K562 (cell line): ENCODE results near the gene ADGRA1. TPM values are rescaled to one million over a fixed set of nuclear protein-coding genes. Genes with fewer than 3 reads are reported as not detected.

Experiments
- ATAC-seq: fragments of 200-7000 bp; cut with Tn5 transposase; 3 replicates; pipeline ENCODE4 v1.9.1; 2020; ENCODE audit warnings: moderate library complexity
- Bru-seq: library from RNA; stranded (reverse); fragments of 400-500 nt; gene quantifications from one replicate; lab custom pipeline; 2021; lab: Mats Ljungman, UMichigan
- BruChase-seq, 2 experiments: library from RNA; stranded (reverse); fragments of 400-500 nt; gene quantifications; one replicate each; lab custom pipeline; 2021; lab: Mats Ljungman, UMichigan
- BruUV-seq: library from RNA; stranded (reverse); fragments of 400-500 nt; replicated peaks from 2 replicates; lab custom pipeline; 2021; lab: Mats Ljungman, UMichigan
- CTCF ChIA-PET: fragments of 300-600 bp; formaldehyde crosslinking; extraction: SDS; loops from one replicate; lab custom pipeline; 2021; ENCODE audit warnings: low intra/inter-chr PET ratio; lab: Yijun Ruan, JAX
- POLR2A ChIA-PET: fragments of 300-600, 350-650 bp; sonication (Branson Sonifier 250); formaldehyde crosslinking; extraction: SDS; loops from one replicate; lab custom pipeline; 2021; ENCODE audit warnings: antibody characterized with exemption, inconsistent platforms; lab: Yijun Ruan, JAX
- DNase-seq, 4 experiments: peaks; one replicate each; pipeline versions ENCODE4 v3.0.0 to v3.0.0-alpha.2; 2011 to 2018; ENCODE audit warnings: low spot score in 3 of 4, mixed read lengths in 3 of 4; ENCODE audit errors: extremely low read depth in 1 of 4
- FAIRE-seq: peaks from 2 replicates; lab custom pipeline; 2011; peaks lifted over from hg19 to GRCh38; lab: Jason Lieb, UNC
- H2AFZ ChIP-seq: 2 replicates; pipeline ENCODE4 v1.6.0; 2011; ENCODE audit warnings: low read depth, low read length, control low read depth, inconsistent platforms
- H3K27ac ChIP-seq: fragments of 200-600 bp; 3 replicates; pipeline ENCODE4 v1.8.0; 2011; ENCODE audit warnings: low read depth, mild to moderate bottlenecking, control low read depth, inconsistent platforms, low read length, moderate library complexity, mixed read lengths; ENCODE audit errors: extremely low read depth
- H3K27me3 ChIP-seq, 2 experiments: fragments of 300-600 bp in 1 of 2; 2 replicates in 1 of 2; 3 replicates in 1 of 2; pipeline versions ENCODE4 v1.6.0 to v1.8.0; 2011; ENCODE audit warnings: inconsistent platforms in 2 of 2, low read length in 2 of 2, mild to moderate bottlenecking in 1 of 2, mixed read lengths in 1 of 2, moderate library complexity in 1 of 2; ENCODE audit not compliant: control insufficient read depth in 2 of 2, insufficient read depth in 2 of 2
- H3K36me3 ChIP-seq: fragments of 300-600 bp; 3 replicates; pipeline ENCODE4 v1.8.0; 2011; ENCODE audit warnings: mild to moderate bottlenecking, low read length, inconsistent platforms; ENCODE audit not compliant: control insufficient read depth, insufficient read depth
- H3K4me1 ChIP-seq, 2 experiments: fragments of 200-600 bp in 1 of 2; replicated peaks in 1 of 2; 2 replicates in 1 of 2; 3 replicates in 1 of 2; pipeline versions ENCODE4 v1.5.1 to v1.8.0; 2011; ENCODE audit warnings: inconsistent platforms in 2 of 2, low read length in 2 of 2, mild to moderate bottlenecking in 1 of 2, mixed read lengths in 1 of 2, moderate library complexity in 1 of 2; ENCODE audit not compliant: control insufficient read depth in 2 of 2, insufficient read depth in 2 of 2
- H3K4me2 ChIP-seq: 2 replicates; pipeline ENCODE4 v1.6.1; 2011; ENCODE audit warnings: low read length, control low read depth, inconsistent platforms, mixed read lengths; ENCODE audit not compliant: insufficient read depth
- H3K4me3 ChIP-seq: fragments of 200-600 bp; sonication (generic), shearing (Covaris generic); 2 replicates; pipeline ENCODE4 v1.5.1; 2016; ENCODE audit warnings: control low read depth, inconsistent platforms
- H3K79me2 ChIP-seq: fragments of 200-600 bp; 3 replicates; pipeline ENCODE4 v1.8.0; 2011; ENCODE audit warnings: low read length, inconsistent platforms; ENCODE audit not compliant: control insufficient read depth, insufficient read depth
- H3K9ac ChIP-seq, 2 experiments: 2 replicates each; pipeline versions ENCODE4 v1.6.0 to v1.6.1; 2011; ENCODE audit warnings: low read depth in 2 of 2, low read length in 2 of 2, control low read depth in 1 of 2, inconsistent platforms in 1 of 2, mild to moderate bottlenecking in 1 of 2, mixed read lengths in 1 of 2; ENCODE audit not compliant: insufficient read depth in 1 of 2
- H3K9me1 ChIP-seq: one replicate; pipeline ENCODE4 v1.6.0; 2011; ENCODE audit warnings: inconsistent platforms, mild to moderate bottlenecking, low read length, moderate library complexity; ENCODE audit not compliant: control insufficient read depth, insufficient read depth
- H3K9me3 ChIP-seq: replicated peaks from 2 replicates; pipeline ENCODE4 v1.5.1; 2011; ENCODE audit warnings: low read depth, low read length, inconsistent platforms; ENCODE audit not compliant: control insufficient read depth, insufficient read depth
- H4K20me1 ChIP-seq: replicated peaks from 2 replicates; pipeline ENCODE4 v1.6.1; 2011; ENCODE audit warnings: low read length, inconsistent platforms, mixed read lengths; ENCODE audit not compliant: control insufficient read depth, insufficient read depth
- ILF3 ChIP-seq: fragments of 450-650 bp; IDR thresholded peaks from 2 replicates; pipeline ENCODE4 v1.6.1; 2018; ENCODE audit warnings: antibody characterized with exemption, mild to moderate bottlenecking, moderate library complexity, borderline replicate concordance
- KDM5B ChIP-seq: fragments of 200-600 bp; sonication (generic); IDR thresholded peaks from 2 replicates; pipeline ENCODE4 v1.6.1; 2012; ENCODE audit warnings: low read depth, mild to moderate bottlenecking, moderate library complexity, low read length, control low read depth, inconsistent platforms; ENCODE audit not compliant: insufficient replicate concordance
- MIER1 ChIP-seq: fragments of 450-650 bp; IDR thresholded peaks from 2 replicates; pipeline ENCODE4 v1.6.1; 2016; ENCODE audit warnings: antibody characterized with exemption, mild to moderate bottlenecking, low read depth
- NCOA1 ChIP-seq: fragments of 450-650 bp; IDR thresholded peaks from 2 replicates; pipeline ENCODE4 v1.6.1; 2016; ENCODE audit warnings: low read depth
- POLR2H ChIP-seq: IDR thresholded peaks from 2 replicates; pipeline ENCODE4 v1.6.1; 2016; ENCODE audit warnings: missing genetic modification characterization, low read depth, mild to moderate bottlenecking, control low read depth, missing compliant biosample characterization, moderate library complexity
- RB1 ChIP-seq: fragments of 450-650 bp; IDR thresholded peaks from 2 replicates; pipeline ENCODE4 v1.6.1; 2017; ENCODE audit warnings: low read depth, mild to moderate bottlenecking
- RNF2 ChIP-seq: sonication (generic); IDR thresholded peaks from 2 replicates; pipeline ENCODE4 v1.6.1; 2016
- SMARCE1 ChIP-seq: fragments of 450-650 bp; IDR thresholded peaks from 2 replicates; pipeline ENCODE4 v1.7.1; 2016; ENCODE audit warnings: mild to moderate bottlenecking
- SNIP1 ChIP-seq: fragments of 450-650 bp; IDR thresholded peaks from 2 replicates; pipeline ENCODE4 v1.7.1; 2017; ENCODE audit warnings: low read depth, mild to moderate bottlenecking
- ZFX ChIP-seq: sonication (generic); formaldehyde crosslinking; IDR thresholded peaks from 2 replicates; pipeline ENCODE4 v1.8.0; 2022; ENCODE audit warnings: mild to moderate bottlenecking, missing genetic modification reagents, moderate library complexity
- ZNF354B ChIP-seq: fragments of 250-450 bp; sonication (Bioruptor Pico); IDR thresholded peaks from 2 replicates; pipeline ENCODE4 v1.4.0; 2020
- WGBS: fragments of 100-300 bp; shearing (Covaris generic); methylation state at CpG from one replicate; pipeline ENCODE4 v1.1.6; 2016; ENCODE audit warnings: low coverage, mixed read lengths; ENCODE audit not compliant: insufficient coverage; ENCODE audit errors: missing lambda C conversion rate; 5-methylcytosine and 5-hydroxymethylcytosine counted together
- in situ Hi-C: fragments of 300-500 bp; cut with MboI; formaldehyde crosslinking; loops from 4 replicates; pipeline ENCODE4 v1.15.0; 2018; ENCODE audit warnings: inconsistent platforms, mixed read lengths
- intact Hi-C: fragments of 100-400 bp; cut with micrococcal nuclease; formaldehyde crosslinking; loops from 2 replicates; pipeline ENCODE4 v1.14.2; 2022
- long read RNA-seq, 3 experiments: library from polyadenylated mRNA in 2 of 3; library from RNA in 1 of 3; unstranded in 2 of 3; stranded (forward) in 1 of 3; transcript quantifications; one replicate each; pipeline ENCODE4 v2.0.0, GENCODE V29; 2019 to 2022
- polyA minus RNA-seq, 3 experiments: library from RNA; depleted of rRNA, polyadenylated mRNA; stranded (reverse); fragments of >200 nt; gene quantifications; 2 replicates each; pipeline ENCODE4 v1.2.3, GENCODE V29; 2011
- polyA plus RNA-seq, 8 experiments: library from polyadenylated mRNA; depleted of rRNA in 4 of 8; stranded (reverse) in 5 of 8; unstranded in 3 of 8; fragments of >200 nt; fragmentation: Nextera tagmentation in 2 of 8; fragmentation: Illumina TruSeq in 1 of 8; extraction: Ambion mirVana in 2 of 8; extraction: Trizol in 1 of 8; gene quantifications; 2 replicates each; pipeline versions ENCODE4 v1.2.1 to v1.2.3, GENCODE V29; 2011 to 2014; ENCODE audit warnings: inconsistent platforms in 1 of 8, missing spikeins in 1 of 8
- total RNA-seq, 7 experiments: library from RNA; depleted of rRNA in 6 of 7; stranded (reverse); fragments of >200 nt in 6 of 7; fragmentation: Illumina TruSeq in 2 of 7; extraction: Trizol in 2 of 7; gene quantifications; 2 replicates each; pipeline versions ENCODE4 v1.2.1 to v1.2.3, GENCODE V29; 2011 to 2021; ENCODE audit warnings: low replicate concordance in 1 of 7
- TF ChIP-seq, protein P1 (sequence below): IDR thresholded peaks from 2 replicates; pipeline ENCODE4 v1.6.1; 2016; ENCODE audit warnings: missing genetic modification characterization, missing compliant biosample characterization
- TF ChIP-seq, protein P2 (sequence below): sonication (generic); formaldehyde crosslinking; IDR thresholded peaks from 2 replicates; pipeline ENCODE4 v1.8.0; 2022; ENCODE audit warnings: mild to moderate bottlenecking, low read depth, missing genetic modification reagents
- TF ChIP-seq, protein P3 (sequence below): sonication (generic); formaldehyde crosslinking; IDR thresholded peaks from 2 replicates; pipeline ENCODE4 v1.8.1; 2023; ENCODE audit warnings: mild to moderate bottlenecking, missing genetic modification reagents, moderate library complexity

ADGRA1 gene, protein sequence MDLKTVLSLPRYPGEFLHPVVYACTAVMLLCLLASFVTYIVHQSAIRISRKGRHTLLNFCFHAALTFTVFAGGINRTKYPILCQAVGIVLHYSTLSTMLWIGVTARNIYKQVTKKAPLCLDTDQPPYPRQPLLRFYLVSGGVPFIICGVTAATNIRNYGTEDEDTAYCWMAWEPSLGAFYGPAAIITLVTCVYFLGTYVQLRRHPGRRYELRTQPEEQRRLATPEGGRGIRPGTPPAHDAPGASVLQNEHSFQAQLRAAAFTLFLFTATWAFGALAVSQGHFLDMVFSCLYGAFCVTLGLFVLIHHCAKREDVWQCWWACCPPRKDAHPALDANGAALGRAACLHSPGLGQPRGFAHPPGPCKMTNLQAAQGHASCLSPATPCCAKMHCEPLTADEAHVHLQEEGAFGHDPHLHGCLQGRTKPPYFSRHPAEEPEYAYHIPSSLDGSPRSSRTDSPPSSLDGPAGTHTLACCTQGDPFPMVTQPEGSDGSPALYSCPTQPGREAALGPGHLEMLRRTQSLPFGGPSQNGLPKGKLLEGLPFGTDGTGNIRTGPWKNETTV
- total RNA-seq (2011; cell fraction: chromatin; rRNA removed; ENCODE audit: low replicate concordance): 0.14 TPM in 1 of 2 replicates, not detected in the other
- total RNA-seq (2011; cell fraction: nucleolus; rRNA removed): not detected in 2 replicates
- not detected in 2 replicates for total RNA-seq (2011; cell fraction: nucleoplasm; rRNA removed)
- total RNA-seq (2014; rRNA removed): not detected in 2 replicates
- total RNA-seq (2014; rRNA removed; fragmentation: Illumina TruSeq; extraction: Trizol): not detected in 2 replicates
- total RNA-seq (2015; rRNA removed; fragmentation: Illumina TruSeq; extraction: Trizol): not detected in 2 replicates
- not detected in 2 replicates for total RNA-seq (2021)
- polyA plus RNA-seq (2011; rRNA removed): not detected in 2 replicates
- 0.01 TPM in 1 of 2 replicates, not detected in the other for polyA plus RNA-seq (2011; cell fraction: cytosol; rRNA removed)
- not detected in 2 replicates for polyA plus RNA-seq (2011; cell fraction: nucleus; rRNA removed)
- not detected in 2 replicates for polyA plus RNA-seq (2012)
- polyA plus RNA-seq (2014; fragmentation: Illumina TruSeq; extraction: Trizol): not detected in 2 replicates
- not detected for polyA plus RNA-seq (2014; fragmentation: Nextera tagmentation; extraction: Ambion mirVana)
- polyA plus RNA-seq (2014; rRNA removed): not detected in 2 replicates
- polyA minus RNA-seq (2011; rRNA and poly(A)+ RNA removed): 0.15 TPM in 1 of 2 replicates, not detected in the other
- not detected in 2 replicates for polyA minus RNA-seq (2011; cell fraction: cytosol; rRNA and poly(A)+ RNA removed)
- not detected in 2 replicates for polyA minus RNA-seq (2011; cell fraction: nucleus; rRNA and poly(A)+ RNA removed)
- Bru-seq, nascent RNA: not detected
- not detected for BruChase-seq, experiment 1, labeled RNA remaining after a 2-hour chase
- not detected for BruChase-seq, experiment 2, labeled RNA remaining after a 6-hour chase
- long read RNA-seq, experiment 1: 0 reads
- long read RNA-seq, experiment 2: 0 reads
- long read RNA-seq, experiment 3: 0 reads

DNA sequence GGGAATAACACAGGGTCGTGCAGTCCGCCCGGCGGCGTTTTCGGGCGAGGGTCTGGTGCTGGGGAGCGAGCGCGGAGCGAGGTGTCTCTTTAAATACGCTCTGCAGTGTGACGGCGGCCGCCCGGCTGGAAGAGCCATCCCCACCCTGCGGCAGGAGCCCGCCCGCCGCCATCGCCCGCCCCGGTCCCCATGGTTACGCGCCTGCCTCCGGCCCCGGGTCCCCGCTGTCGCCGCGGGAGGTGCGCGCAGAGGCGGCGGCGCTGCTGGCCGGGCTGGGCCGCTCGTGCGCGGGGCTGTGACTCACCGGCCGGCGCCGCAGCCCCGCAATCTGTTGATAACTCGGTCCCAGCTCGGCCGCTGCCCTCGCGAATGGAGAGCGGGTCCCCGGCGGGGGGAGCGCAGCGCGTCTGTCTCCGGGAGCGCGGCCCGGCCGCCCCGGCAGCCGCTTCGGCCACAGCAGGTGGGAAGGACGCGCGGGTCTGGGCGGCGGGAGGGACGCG is at the start of gene ADGRA1:
Gene ADGRA1 (plus strand): TSS at position 246 of the 500 bp plus-strand sequence. CDS start 986 bp downstream, outside the sequence.
- Histone ChIP-seq H2AFZ (no peak within 1 kb of the TSS), H3K4me1 (peaks cover 0 to 7% of the 10 kb centered on the region in 2 experiments; a peak in 1 of 5 replicates), H3K79me2 (no peaks in the 10 kb centered on the region), H3K9me3 (no peaks in the 10 kb centered on the region), H3K4me2 (no peak within 1 kb of the TSS), H3K4me3 (no peak within 1 kb of the TSS), H3K27me3 (peaks cover 0 to 75% of the 10 kb centered on the region in 2 experiments; a peak in 2 of 5 replicates), H3K9ac (no peak within 1 kb of the TSS), H3K27ac (no peak within 1 kb of the TSS), H3K9me1 (no peaks in the 10 kb centered on the region), H4K20me1 (0 out of 2 replicates have a peak, but pooled peaks cover 6% of the 10 kb centered on the region), H3K36me3 (no peaks in the 10 kb centered on the region)
- in situ Hi-C loops (no loop called here), intact Hi-C loops (no loop called here)
- DNase-seq (peak in 3 of 4 experiments; percentile 15 to 20 (median 18)), FAIRE-seq (no peak), ATAC-seq (peak; percentile 64; the same call in 2 of the 3 replicates)
- no TSS peak for BruUV-seq
- WGBS: 4% methylated on average over 9 of the region's 72 CpGs
- ChIA-PET POLR2A (no interaction called here), CTCF (no interaction called here)
- no peak for TF ChIP-seq SNIP1
- TF ChIP-seq ZFX (CRISPR knock-in tag): no peak
- TF ChIP-seq, protein P1, sequence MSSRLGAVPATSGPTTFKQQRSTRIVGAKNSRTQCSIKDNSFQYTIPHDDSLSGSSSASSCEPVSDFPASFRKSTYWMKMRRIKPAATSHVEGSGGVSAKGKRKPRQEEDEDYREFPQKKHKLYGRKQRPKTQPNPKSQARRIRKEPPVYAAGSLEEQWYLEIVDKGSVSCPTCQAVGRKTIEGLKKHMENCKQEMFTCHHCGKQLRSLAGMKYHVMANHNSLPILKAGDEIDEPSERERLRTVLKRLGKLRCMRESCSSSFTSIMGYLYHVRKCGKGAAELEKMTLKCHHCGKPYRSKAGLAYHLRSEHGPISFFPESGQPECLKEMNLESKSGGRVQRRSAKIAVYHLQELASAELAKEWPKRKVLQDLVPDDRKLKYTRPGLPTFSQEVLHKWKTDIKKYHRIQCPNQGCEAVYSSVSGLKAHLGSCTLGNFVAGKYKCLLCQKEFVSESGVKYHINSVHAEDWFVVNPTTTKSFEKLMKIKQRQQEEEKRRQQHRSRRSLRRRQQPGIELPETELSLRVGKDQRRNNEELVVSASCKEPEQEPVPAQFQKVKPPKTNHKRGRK (tag): no peak
- no peak for TF ChIP-seq SMARCE1
- TF ChIP-seq ILF3: no peak
- TF ChIP-seq RB1: no peak
- no peak for TF ChIP-seq NCOA1
- no peak for TF ChIP-seq KDM5B
- no peak for TF ChIP-seq RNF2
- TF ChIP-seq, protein P2, sequence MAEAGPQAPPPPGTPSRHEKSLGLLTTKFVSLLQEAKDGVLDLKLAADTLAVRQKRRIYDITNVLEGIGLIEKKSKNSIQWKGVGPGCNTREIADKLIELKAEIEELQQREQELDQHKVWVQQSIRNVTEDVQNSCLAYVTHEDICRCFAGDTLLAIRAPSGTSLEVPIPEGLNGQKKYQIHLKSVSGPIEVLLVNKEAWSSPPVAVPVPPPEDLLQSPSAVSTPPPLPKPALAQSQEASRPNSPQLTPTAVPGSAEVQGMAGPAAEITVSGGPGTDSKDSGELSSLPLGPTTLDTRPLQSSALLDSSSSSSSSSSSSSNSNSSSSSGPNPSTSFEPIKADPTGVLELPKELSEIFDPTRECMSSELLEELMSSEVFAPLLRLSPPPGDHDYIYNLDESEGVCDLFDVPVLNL (CRISPR knock-in tag): no peak
- TF ChIP-seq ZNF354B (CRISPR knock-in tag): no peak
- TF ChIP-seq, protein P3, sequence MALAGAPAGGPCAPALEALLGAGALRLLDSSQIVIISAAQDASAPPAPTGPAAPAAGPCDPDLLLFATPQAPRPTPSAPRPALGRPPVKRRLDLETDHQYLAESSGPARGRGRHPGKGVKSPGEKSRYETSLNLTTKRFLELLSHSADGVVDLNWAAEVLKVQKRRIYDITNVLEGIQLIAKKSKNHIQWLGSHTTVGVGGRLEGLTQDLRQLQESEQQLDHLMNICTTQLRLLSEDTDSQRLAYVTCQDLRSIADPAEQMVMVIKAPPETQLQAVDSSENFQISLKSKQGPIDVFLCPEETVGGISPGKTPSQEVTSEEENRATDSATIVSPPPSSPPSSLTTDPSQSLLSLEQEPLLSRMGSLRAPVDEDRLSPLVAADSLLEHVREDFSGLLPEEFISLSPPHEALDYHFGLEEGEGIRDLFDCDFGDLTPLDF (CRISPR knock-in tag): no peak
- TF ChIP-seq POLR2H (tag): no peak
- TF ChIP-seq MIER1: no peak
